ENCODE results near the gene SPDL1. TPM values are rescaled to one million over a fixed set of nuclear protein-coding genes. Genes with fewer than 3 reads are reported as not detected.

SPDL1 gene
- total RNA-seq, 2 experiments from 2014 or later, result 37.8 to 39.8 TPM

Other genes with a start within 250 kb of the SPDL1 start
- gene DOCK2, start 53.5 kb downstream of the SPDL1 start, total RNA-seq, result 100 to 1,000 TPM; 248 to 270 TPM

All from activated CD4-positive, alpha-beta memory T cell treated with anti-CD3 and anti-CD28 coated beads, Interleukin-2, amount 10 ng/mL, durations not matched to agents 7 days and 5 days (primary cell).